ENCODE data around the gene RNF8. TPM values are rescaled to one million over a fixed set of nuclear protein-coding genes. Genes with fewer than 3 reads are reported as not detected.

Gene RNF8
- total RNA-seq, 1 experiment from 2014 or later: 40.3 TPM

DNA sequence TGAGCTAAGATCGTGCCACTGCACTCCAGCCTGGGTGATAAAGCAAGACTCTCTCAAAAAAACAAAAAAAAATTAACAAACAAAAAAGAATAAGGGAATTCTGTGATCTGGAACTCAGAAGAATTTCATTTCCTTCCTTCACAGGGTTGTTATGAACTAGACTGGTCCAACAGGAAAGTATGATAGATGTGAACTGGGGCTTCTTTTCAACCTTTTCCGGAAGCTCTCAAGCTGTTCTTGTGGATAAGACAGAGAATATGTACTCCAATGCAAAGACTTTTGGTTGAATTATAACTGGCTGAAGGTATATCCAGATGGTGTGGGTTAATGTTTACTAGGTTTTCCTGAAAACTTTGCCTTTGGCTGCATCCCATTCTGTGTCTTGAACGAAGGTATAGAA, 5.3 kb downstream of the RNF8 start:
- no peak for DNase-seq (ENCODE audit: low read depth)

- DNase-seq (ENCODE audit: low read depth): no peak
Observed at GRCh38 chr6:37362101-37362828, 8.5 kb downstream of the RNF8 start.

GRCh38 chr6:37365791-37366190, 12.0 kb downstream of the RNF8 start:
- no peak for DNase-seq (ENCODE audit: low read depth)

GRCh38 chr6:37366910-37367309, 13.1 kb downstream of the RNF8 start:
- no peak for DNase-seq (ENCODE audit: low read depth)

DNA sequence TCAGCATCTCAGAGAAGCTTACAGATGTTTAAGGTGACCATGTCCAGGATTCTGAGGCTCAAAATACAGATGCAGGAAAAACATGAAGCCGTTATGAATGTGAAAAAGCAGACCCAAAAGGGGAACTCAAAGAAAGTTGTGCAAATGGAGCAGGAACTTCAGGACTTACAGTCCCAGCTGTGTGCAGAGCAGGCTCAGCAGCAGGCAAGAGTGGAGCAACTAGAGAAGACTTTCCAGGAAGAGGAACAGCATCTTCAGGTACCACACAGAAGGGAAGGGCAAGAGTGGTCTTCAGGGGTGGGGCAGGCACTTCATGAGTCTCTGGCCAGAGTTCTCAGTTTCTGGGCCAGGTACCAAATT, 15.2 kb downstream of the RNF8 start:
- DNase-seq (ENCODE audit: low read depth): no peak

DNA sequence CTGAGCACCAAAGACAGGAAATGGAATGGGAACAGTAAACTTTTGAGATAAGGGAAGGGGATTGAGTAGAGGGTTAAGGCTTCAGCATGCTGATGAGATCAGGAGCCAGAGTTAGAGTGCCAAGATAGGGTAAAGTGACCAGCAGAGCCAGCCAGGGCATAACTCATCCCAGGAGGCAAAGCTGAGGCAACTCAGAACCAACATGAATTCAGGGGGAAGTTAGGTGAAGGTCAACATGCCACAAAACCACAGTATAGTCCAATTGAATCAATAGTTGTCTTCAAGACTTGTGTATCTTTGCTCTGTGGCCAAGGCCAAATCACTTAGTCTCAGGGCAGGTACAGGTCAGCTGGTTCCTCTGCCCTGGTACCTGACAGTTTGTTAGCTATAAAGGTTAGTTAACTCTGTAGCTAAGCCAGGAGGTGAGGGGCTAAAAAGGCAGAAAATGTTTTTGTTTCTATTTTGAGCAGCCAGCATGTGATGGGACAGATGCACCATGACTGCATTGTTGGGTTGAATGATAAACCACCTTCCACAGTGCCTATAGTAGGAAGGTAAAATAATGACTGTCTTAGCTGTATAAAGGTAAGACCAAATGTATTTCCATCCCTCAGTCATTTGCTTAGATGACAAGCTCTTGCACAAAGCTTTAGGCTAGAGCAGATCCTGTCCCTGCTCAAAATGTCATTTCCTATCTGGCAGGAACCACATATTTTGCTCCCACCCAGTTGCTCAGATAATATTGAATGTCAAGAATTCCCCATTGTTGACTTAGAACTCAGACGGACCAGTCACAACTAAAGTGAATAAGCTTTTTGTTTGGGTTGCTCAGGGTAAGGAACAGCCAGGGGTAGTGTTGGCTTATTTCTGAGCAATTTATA, 15.8 kb downstream of the RNF8 start:
- peak; percentile 17 for DNase-seq (ENCODE audit: low read depth)

- DNase-seq (ENCODE audit: low read depth): no peak
Observed at GRCh38 chr6:37371154-37372083, 17.6 kb downstream of the RNF8 start.

DNA sequence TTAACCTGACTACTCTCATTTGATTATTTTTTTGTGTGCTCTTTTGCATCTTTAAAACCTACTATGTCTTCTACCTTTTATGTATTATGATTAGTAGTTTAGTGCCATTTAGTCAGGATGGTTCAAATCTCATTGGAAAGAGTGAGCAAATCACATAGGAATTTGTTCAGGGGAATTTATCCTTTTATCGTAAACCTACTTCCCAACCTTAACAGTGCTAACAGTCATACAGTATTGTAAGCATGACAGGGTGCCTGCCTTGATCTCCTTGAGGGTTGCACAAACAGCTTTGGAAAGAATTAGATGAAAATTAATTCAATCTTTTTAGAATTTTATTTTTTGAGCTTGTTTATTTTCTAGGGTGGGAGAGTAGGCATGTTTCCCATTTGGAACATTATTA, 18.3 kb downstream of the RNF8 start:
- no peak for DNase-seq (ENCODE audit: low read depth)

DNA sequence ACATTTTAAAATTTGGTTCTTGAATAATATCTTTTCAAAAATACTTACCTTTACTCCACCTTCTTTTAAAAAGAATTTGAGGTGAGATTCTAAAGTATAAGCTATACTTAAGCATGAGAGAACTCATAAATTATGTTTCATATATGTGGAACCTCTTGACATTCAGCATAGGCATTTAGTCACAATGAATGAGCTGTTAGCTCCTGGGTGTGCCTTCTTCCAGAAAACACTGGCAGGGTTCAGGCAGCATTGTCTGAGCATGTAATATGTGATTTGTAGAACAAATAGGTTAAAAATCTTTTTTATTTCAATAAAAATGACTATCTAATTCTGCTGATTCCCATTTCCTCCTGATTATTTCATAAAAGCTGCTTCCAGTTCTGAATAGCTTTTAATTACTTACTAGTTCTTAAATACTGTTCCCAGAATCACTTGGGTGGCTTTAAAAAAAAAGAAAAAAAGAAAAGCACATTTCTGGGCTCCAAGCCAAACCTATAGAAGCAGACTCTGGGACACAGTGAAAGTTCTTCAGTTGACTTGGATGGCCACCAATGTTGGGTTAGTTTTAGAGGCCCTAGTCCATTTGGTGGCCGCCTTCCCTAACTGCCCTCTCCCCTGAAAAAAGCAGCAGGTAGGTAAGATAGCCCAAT, 20.2 kb downstream of the RNF8 start:
- no peak for DNase-seq (ENCODE audit: low read depth)

GRCh38 chr6:37375376-37375775, 21.6 kb downstream of the RNF8 start:
- DNase-seq (ENCODE audit: low read depth): no peak

DNA sequence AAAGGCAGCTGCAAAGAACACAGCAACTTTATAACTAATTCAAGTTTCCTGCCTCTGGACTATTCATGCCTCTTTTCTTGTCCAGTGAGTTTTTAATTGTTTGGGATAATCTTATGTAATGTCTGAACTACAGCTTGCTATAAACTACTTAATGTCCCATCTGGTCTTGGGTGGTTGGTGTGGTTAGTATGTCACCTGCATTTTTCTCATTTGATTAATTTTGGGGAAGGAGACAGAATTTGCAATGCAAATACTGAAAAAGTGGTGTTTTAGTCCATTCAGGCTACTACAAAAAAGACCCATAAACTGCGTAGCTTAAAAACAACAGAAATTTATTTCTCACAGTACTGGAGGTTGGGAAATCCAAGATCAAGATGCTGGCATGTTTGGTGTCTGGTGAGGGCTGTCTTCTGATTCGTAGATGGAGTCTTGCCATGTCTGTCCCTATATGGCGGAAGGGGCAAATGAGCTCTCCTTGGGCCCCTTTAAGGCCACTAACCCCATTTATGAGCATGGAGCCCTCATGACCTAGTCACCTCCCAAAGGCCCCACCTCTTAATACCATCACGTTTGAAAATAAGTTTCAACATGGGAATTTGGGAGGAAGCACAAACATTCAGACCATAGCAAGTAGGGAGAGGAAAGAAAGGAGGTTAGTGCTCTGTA, 22.4 kb downstream of the RNF8 start:
- no peak for DNase-seq (ENCODE audit: low read depth)

DNA sequence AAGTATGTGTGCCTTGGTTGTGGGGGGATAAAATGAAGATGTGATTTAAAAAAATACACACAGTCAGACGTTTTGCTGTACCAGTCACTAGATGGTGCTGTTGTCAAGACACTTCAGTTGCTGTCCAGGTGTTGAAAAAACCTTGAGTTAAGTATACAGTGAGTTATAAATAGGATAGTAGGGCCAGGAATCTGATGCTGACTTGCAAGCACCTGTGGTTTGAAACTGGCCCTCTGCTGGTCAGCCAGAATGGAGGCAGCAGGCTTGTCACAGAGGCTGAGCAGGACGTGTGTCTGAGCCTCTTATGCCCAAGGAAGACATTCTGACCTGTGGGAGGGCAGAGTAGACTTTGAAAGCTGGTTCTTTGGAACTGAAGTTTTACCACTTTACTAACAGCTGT, 27.8 kb downstream of the RNF8 start:
- DNase-seq (ENCODE audit: low read depth): peak; percentile 52

GRCh38 chr6:37382994-37383765, 29.4 kb downstream of the RNF8 start:
- no peak for DNase-seq (ENCODE audit: low read depth)

DNA sequence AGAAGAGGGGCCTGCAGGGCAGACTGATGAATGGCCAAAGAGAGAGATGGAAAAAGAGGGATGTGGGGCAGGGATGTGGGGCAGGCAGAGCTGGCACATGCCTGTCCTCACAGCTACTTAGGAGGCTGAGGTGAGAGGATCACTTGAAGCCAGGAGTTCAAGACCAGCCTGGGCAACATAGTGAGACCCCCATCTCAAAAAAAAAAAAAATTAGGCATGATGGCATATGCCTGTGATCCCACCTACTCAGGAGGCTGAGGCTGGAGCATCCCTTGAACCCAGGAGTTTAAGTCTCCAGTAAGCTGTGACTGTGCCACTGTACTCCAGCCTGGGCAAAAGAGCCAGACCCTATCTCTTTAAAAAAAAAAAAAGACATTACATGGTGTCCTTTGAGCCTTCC, 34.8 kb downstream of the RNF8 start:
- DNase-seq (ENCODE audit: low read depth): no peak

DNA sequence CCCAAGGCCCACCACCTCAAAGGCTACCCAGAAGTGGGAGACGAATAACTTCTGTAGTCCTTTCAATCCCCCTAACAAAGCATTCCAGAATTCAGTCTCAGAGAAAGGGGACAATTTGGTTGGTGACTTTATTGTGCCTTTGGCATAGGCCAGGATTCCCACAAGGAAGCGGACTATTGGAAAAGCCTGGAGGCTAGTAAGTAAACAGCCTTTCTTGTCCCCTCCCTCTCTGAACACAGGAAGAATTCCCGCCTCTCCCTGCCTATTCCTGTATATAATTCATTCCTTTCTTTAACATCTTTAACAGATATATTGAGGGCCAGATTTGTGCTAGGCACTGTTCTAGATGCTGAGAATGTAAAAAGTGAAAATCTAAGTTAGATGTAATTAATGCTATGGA, 36.1 kb downstream of the RNF8 start:
- DNase-seq (ENCODE audit: low read depth): no peak

DNA sequence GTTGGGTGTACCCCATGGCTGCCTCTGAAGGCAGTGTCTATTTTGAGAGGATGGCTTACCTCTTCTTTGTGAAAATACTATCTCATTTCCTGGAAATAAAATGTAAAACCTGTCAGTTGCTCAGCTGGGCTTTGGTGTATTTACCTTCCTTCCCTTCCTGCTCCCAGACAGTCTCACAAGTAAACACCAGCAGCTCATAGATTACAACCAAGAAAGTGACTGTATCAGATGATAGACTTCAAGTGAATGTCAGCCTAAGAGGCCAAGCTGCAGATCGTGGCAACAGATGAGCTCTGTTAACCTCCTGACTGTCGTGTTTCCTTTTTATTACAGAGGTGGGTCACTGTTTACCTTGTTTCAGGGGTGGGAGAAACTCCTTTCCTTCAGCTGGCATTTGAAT, 37.3 kb downstream of the RNF8 start:
- DNase-seq (ENCODE audit: low read depth): no peak

DNA sequence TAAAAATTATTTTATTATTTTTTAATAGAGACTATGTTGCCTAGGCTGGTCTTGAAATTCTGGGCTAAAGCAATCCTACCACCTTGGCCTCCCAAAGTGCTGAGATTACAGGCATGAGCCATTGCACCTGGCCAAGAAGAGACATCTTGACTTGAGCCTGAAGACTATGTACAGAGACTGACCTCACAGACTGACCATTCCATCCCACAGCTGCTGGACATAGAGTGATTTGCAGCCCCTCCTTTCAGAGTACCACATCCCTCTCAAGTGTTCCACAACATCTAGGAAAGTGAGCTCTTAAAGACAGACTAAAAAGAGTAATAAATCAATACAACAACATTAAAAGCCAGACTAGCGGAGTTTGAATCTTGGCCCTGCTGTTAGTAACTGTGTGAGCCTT, 39.0 kb downstream of the RNF8 start:
- DNase-seq (ENCODE audit: low read depth): no peak

GRCh38 chr6:37393381-37393929, 39.7 kb downstream of the RNF8 start:
- DNase-seq (ENCODE audit: low read depth): no peak

GRCh38 chr6:37396571-37397180, 42.9 kb downstream of the RNF8 start:
- peak; percentile 29 for DNase-seq (ENCODE audit: low read depth)

DNA sequence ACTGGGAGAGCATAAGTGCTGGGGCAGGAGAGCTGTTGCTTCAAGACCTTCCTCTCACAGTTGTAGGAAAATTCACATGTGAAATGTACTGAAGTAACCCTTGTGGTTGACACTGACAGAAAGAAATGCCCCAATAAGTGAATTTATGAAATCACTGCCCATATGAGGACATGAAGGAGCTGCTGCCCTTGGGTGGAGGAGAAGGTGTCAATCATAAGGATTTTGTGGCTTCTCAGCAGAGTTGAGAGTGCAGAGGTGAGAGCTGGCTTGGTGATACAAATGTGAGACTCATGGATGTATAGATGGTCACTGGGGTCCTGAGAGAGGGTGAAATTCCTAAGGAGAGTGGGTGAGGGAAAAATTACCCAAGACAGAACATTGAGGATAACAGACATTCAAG, 45.3 kb downstream of the RNF8 start:
- no peak for DNase-seq (ENCODE audit: low read depth)
